ENCODE data around the gene KRTAP16-1. TPM values are rescaled to one million over a fixed set of nuclear protein-coding genes. Genes with fewer than 3 reads are reported as not detected.

Gene KRTAP16-1
- total and polyA plus RNA-seq, 2 donors (not counting 3 experiments of a cell fraction or from before 2014, with no cell fraction given): not detected

DNA sequence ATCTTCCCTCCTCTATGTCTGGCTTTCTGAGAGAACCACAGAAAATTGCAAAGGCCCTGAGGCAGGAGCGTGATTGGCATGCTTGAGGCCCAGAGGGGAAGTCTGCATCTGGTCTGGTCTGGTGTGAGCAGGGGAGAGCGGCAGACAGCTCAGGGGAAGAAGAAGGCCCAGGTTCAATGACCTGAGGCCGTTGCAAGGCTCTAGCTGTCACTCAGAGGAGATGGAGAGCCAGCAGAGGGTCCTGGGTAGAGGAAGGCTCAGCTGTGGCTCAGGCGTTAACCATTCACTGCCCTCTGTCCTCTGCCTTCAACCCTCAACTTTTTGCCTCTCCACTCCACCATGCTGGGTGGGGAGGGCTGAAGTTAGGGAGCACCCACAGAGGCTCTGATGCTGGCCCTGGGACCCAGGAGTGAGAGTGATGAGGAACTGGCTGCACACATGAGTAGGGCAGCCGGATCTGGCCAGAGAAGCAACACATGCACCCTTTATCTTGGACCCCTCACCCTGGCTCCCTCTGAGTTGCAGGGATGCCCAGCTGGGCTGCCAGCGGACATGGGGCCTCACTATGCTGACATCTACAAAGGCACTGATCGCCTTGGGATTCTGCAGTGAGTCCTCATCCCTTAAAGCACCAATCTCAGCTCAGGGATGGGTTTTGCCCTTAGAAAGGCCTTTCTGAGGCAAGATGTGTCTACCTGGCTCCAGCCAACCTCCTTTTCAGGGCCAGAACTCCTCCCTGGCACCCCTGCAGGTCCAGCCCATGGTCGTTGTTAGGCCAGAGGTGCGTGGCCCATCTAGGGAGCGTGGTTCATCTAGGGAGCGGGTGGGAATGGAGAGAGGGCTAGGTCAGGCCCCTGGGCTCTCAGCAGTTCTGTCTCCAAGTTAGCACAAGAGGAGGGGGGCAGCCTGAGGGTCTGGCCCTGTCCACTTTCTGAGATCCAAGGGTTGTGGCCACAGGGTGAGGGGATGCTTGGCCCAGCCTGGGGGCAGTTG lies 14.1 kb upstream of the KRTAP16-1 start:
- no peak for FAIRE-seq
- Histone ChIP-seq H2AFZ (ENCODE audit: low read depth, low read length) (no peak overlapping the region), H3K4me2 (ENCODE audit: insufficient read depth, low read length) (no peak overlapping the region), H3K79me2 (ENCODE audit: control insufficient read depth, insufficient read depth, low read length) (no peaks in the 10 kb centered on the region), H4K20me1 (replicated peaks; ENCODE audit: control insufficient read depth, extremely low read depth, insufficient read depth, low read length) (no peaks in the 10 kb centered on the region), H3K4me3 (replicated peaks in 1 of 3; ENCODE audit: insufficient read depth in 1 of 3, low read depth in 1 of 3, low read length in 3 of 3) (no peak overlapping the region), H3K4me1 (ENCODE audit: control insufficient read depth, extremely low read depth, insufficient read depth, low read length) (no peaks in the 10 kb centered on the region), H3K27ac (ENCODE audit: insufficient read depth, low read depth, low read length) (no peak overlapping the region), H3K9me1 (replicated peaks; ENCODE audit: control insufficient read depth, extremely low read depth, insufficient read depth, low read length) (no peaks in the 10 kb centered on the region), H3K36me3 (ENCODE audit: control insufficient read depth in 2 of 2, extremely low read depth in 1 of 2, insufficient read depth in 2 of 2, low read length in 2 of 2) (no peaks in the 10 kb centered on the region), H3K9me3 (replicated peaks; ENCODE audit: control insufficient read depth, insufficient read depth, low read length) (no peaks in the 10 kb centered on the region), H3K27me3 (ENCODE audit: control insufficient read depth in 2 of 2, insufficient read depth in 2 of 2, low read length in 2 of 2) (peaks cover 0 to 2% of the 10 kb centered on the region in 2 experiments), H3K9ac (replicated peaks; ENCODE audit: extremely low read depth, insufficient read depth, low read length) (no peak overlapping the region)
- no peak for DNase-seq (ENCODE audit: low read depth, low spot score)
- intact Hi-C loops (cut with micrococcal nuclease): loop anchor here (1.0 to 10.0 kb wide), 2 partner anchors 342 to 414 kb away; no protein-coding TSS in a partner anchor
- TF ChIP-seq JUN (IDR thresholded peaks at IDR 0.05; ENCODE audit: borderline replicate concordance, insufficient read depth, insufficient read length, low read depth): no peak
- no peak for TF ChIP-seq POLR2AphosphoS5 (IDR thresholded peaks at IDR 0.05; ENCODE audit: insufficient read depth, low read depth, low read length)
- BruUV-seq (replicated peaks): no TSS peak
- POLR2A ChIA-PET: interaction anchor here (0.6 kb wide), 2 partner anchors 316 to 864 kb away, joined by 4 to 6 read pairs; no protein-coding TSS in a partner anchor
- CTCF ChIA-PET: interaction anchor here (0.6 to 3.3 kb wide), 38 partner anchors 8 to 1158 kb away, joined by 3 to 34 read pairs (median 3); partner anchors contain the start of gene KRTAP29-1
- dilution Hi-C loops (cut with MboI; ENCODE audit: extremely low pct_ligation_motif_present, low sequenced_read_pairs): no loop called here

DNA sequence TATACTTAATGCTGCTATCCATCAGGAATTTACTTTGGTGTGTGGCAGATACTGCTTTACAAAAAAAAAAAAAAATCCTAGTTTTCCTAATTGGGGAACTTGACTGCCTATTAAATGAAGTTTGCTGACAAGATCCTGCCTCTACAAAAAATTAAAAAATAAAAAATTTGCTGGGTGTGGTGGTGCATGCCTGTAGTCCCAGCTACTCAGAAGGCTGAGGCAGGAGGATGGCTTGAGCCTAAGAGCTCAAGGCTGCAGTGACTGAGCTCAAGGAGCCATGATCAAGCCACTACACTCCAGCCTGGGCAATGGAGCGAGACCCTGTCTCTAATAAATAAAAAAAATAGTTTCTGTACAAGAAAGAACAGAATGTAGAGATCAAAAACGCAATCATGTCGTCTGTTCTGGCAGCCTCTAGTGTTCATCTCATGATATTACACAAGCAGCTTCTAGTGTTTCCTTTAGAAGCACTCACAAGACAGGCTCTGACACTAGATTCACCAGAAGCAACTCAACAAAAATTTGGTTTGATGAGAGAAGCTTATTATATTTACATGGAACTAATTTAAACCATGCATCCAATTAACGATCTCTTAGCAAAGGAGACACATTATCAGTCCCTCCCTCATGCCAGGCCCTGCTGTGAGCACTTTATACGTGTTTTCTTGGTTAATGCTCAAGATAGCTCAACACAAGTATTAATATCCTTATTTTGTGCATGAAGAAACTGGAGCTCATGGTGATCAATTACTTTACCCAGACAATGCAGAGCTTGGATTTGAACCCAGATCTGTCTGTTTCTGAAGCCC lies 13.2 kb upstream of the KRTAP16-1 start:
- dilution Hi-C loops (cut with MboI; ENCODE audit: extremely low pct_ligation_motif_present, low sequenced_read_pairs) (no loop called here), intact Hi-C loops (cut with micrococcal nuclease) (loop anchor here (1.0 to 10.0 kb wide), 2 partner anchors 343 to 413 kb away; no protein-coding TSS in a partner anchor)
- no peak overlapping the region for H2AFZ ChIP-seq (ENCODE audit: low read depth, low read length)
- DNase-seq (ENCODE audit: low read depth, low spot score) (peak; percentile 49), FAIRE-seq (peak; percentile 84)
- H3K9me3 ChIP-seq (replicated peaks; ENCODE audit: control insufficient read depth, insufficient read depth, low read length): no peaks in the 10 kb centered on the region
- peaks cover 0 to 2% of the 10 kb centered on the region in 2 experiments for H3K27me3 ChIP-seq (ENCODE audit: control insufficient read depth in 2 of 2, insufficient read depth in 2 of 2, low read length in 2 of 2)
- no peaks in the 10 kb centered on the region for H3K36me3 ChIP-seq (ENCODE audit: control insufficient read depth in 2 of 2, extremely low read depth in 1 of 2, insufficient read depth in 2 of 2, low read length in 2 of 2)
- no peaks in the 10 kb centered on the region for H3K4me1 ChIP-seq (ENCODE audit: control insufficient read depth, extremely low read depth, insufficient read depth, low read length)
- H3K9me1 ChIP-seq (replicated peaks; ENCODE audit: control insufficient read depth, extremely low read depth, insufficient read depth, low read length): no peaks in the 10 kb centered on the region
- no peak for TF ChIP-seq MYC (IDR thresholded peaks at IDR 0.05; ENCODE audit: low read depth, low read length)
- TF ChIP-seq CTCF (IDR thresholded peaks at IDR 0.05; ENCODE audit: extremely low read depth in 1 of 2, insufficient read depth in 1 of 2, low read depth in 1 of 2, low read length in 2 of 2): peak; percentile 40 to 69
- no peak overlapping the region for H3K4me2 ChIP-seq (ENCODE audit: insufficient read depth, low read length)
- H3K79me2 ChIP-seq (ENCODE audit: control insufficient read depth, insufficient read depth, low read length): no peaks in the 10 kb centered on the region
- no peak overlapping the region for H3K4me3 ChIP-seq (replicated peaks in 1 of 3; ENCODE audit: insufficient read depth in 1 of 3, low read depth in 1 of 3, low read length in 3 of 3)
- CTCF ChIA-PET: interaction anchor here (0.6 to 3.3 kb wide), 37 partner anchors 9 to 1157 kb away, joined by 3 to 34 read pairs (median 3); partner anchors contain the start of gene KRTAP29-1
- no peak overlapping the region for H3K9ac ChIP-seq (replicated peaks; ENCODE audit: extremely low read depth, insufficient read depth, low read length)
- no TSS peak for BruUV-seq (replicated peaks)
- no peaks in the 10 kb centered on the region for H4K20me1 ChIP-seq (replicated peaks; ENCODE audit: control insufficient read depth, extremely low read depth, insufficient read depth, low read length)
- POLR2A ChIA-PET: interaction anchor here (0.6 kb wide), 2 partner anchors 315 to 865 kb away, joined by 4 to 6 read pairs; no protein-coding TSS in a partner anchor
- no peak overlapping the region for H3K27ac ChIP-seq (ENCODE audit: insufficient read depth, low read depth, low read length)

All from endothelial cell of umbilical vein (primary cell).